ENCODE measurements around the gene BNIP3. TPM values are rescaled to one million over a fixed set of nuclear protein-coding genes. Genes with fewer than 3 reads are reported as not detected.

BNIP3 gene
- total RNA-seq, 2 donors from 2014 or later, result 33.6 to 81.5 TPM

DNA sequence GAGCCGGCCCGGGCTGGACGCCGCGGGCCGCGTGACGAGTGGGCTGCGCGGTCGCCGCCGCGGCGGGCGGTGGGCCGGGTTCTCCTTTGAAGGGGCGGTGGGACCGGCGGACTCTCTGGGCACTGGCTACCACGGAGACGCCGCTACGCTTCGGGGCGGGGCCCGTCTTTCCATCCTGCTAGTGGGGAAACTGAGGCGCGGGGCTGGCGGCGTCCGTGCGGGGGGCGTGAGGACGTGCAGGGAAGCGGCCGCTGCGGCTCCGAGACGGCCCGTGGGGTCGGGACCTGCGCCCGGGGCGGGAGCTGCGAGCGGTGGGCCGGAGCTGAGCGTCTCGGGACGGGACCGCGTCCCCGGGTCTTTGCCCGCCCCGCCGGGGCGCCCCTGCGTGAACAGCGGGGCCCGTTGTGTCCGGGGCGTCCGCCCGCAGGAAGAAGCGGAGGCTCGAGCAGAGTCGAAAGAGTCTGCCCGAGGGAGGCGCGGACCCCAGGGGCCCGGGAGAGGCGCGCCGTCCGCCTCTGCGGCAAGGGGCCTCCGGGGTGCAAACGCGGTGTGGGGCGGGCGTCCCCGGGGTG is 548 bp upstream of the BNIP3 start:
- H3K27me3 ChIP-seq (replicated peaks; ENCODE audit: insufficient read depth), result no peaks in the 10 kb centered on the region
- ATAC-seq (ENCODE audit: insufficient number of reproducible peaks, low FRiP score, low read depth) (no peak), DNase-seq (ENCODE audit: low spot score) (no peak)
- TF ChIP-seq, protein P1, sequence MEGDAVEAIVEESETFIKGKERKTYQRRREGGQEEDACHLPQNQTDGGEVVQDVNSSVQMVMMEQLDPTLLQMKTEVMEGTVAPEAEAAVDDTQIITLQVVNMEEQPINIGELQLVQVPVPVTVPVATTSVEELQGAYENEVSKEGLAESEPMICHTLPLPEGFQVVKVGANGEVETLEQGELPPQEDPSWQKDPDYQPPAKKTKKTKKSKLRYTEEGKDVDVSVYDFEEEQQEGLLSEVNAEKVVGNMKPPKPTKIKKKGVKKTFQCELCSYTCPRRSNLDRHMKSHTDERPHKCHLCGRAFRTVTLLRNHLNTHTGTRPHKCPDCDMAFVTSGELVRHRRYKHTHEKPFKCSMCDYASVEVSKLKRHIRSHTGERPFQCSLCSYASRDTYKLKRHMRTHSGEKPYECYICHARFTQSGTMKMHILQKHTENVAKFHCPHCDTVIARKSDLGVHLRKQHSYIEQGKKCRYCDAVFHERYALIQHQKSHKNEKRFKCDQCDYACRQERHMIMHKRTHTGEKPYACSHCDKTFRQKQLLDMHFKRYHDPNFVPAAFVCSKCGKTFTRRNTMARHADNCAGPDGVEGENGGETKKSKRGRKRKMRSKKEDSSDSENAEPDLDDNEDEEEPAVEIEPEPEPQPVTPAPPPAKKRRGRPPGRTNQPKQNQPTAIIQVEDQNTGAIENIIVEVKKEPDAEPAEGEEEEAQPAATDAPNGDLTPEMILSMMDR (IDR thresholded peaks at IDR 0.05), result no peak
- H3K36me3 ChIP-seq, result no peaks in the 10 kb centered on the region
- H3K4me3 ChIP-seq, result peak overlapping the region; percentile 96
- H3K9me3 ChIP-seq, result no peaks in the 10 kb centered on the region
- no peak overlapping the region for H3K27ac ChIP-seq
- peaks cover 9 to 29% of the 10 kb centered on the region in 2 donors for H3K4me1 ChIP-seq (ENCODE audit: control insufficient read depth in 1 of 2, low read depth in 2 of 2)

DNA sequence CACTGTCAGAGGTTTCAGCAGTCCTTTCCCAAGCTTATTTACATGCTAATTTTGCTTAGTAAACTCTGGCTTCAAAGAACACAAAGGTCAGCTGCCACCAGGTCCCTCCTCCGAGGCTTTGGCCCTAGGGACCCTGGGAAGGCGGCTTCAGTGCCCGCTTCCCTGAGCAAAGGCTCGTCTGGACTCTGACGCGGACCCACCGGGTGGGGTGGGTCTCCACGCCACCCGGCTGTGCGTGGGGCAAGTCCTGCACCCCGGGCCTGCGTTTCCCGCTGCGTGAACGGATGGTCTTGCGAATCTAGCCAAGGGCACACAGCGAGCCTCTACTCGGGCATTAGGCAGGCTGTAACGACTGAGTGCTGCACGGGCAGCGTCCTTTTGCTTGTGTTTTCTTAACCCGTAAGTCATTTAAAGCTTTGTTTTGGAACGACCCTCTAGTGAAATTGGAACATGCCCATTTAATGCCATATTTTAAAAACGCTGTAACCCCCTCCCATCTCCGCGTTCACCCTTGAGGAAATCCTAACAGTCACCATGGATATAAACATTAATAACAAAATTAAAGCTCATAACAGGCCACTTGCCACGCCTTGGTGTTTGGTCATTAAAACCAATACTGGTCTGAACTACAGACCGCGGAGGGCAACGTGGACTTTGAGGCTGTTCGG is 828 bp downstream of the BNIP3 start:
- TF ChIP-seq, protein P1 (IDR thresholded peaks at IDR 0.05), result no peak
- Histone ChIP-seq H3K4me1 (ENCODE audit: control insufficient read depth in 1 of 2, low read depth in 2 of 2) (peaks cover 9 to 29% of the 10 kb centered on the region in 2 donors), H3K36me3 (no peaks in the 10 kb centered on the region), H3K9me3 (no peaks in the 10 kb centered on the region), H3K27me3 (replicated peaks; ENCODE audit: insufficient read depth) (no peaks in the 10 kb centered on the region), H3K4me3 (peak overlapping the region; percentile 96), H3K27ac (peak overlapping the region in 1 of 2 donors; percentile 19)
- no peak for DNase-seq (ENCODE audit: low spot score)
- ATAC-seq (ENCODE audit: insufficient number of reproducible peaks, low FRiP score, low read depth), result no peak

DNA sequence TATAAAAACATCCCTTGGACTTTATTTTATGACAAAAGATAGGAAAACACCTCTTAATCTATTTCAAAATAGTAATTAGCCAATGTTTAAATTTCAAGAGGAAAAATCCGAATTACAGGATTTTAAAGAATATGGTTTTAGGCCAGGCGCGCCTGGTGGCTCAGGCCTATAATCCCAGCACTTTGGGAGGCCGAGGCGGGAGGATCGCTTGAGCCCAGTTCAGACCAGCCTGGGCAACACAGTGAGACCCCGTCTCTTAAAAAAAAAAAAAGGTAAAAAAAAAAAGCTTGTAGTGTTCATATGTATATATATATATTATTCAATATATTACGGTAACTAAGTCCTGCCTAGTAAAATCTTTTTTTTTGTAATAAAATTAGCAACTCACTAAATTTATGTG is 1.4 kb downstream of the BNIP3 start:
- no peaks in the 10 kb centered on the region for H3K36me3 ChIP-seq
- H3K27ac ChIP-seq, result no peak overlapping the region
- H3K4me3 ChIP-seq, result peak overlapping the region; percentile 96
- ATAC-seq (ENCODE audit: insufficient number of reproducible peaks, low FRiP score, low read depth), result no peak
- no peak for DNase-seq (ENCODE audit: low spot score)
- peaks cover 9 to 29% of the 10 kb centered on the region in 2 donors for H3K4me1 ChIP-seq (ENCODE audit: control insufficient read depth in 1 of 2, low read depth in 2 of 2)
- H3K9me3 ChIP-seq, result no peaks in the 10 kb centered on the region
- TF ChIP-seq, protein P1 (IDR thresholded peaks at IDR 0.05), result no peak
- no peaks in the 10 kb centered on the region for H3K27me3 ChIP-seq (replicated peaks; ENCODE audit: insufficient read depth)

DNA sequence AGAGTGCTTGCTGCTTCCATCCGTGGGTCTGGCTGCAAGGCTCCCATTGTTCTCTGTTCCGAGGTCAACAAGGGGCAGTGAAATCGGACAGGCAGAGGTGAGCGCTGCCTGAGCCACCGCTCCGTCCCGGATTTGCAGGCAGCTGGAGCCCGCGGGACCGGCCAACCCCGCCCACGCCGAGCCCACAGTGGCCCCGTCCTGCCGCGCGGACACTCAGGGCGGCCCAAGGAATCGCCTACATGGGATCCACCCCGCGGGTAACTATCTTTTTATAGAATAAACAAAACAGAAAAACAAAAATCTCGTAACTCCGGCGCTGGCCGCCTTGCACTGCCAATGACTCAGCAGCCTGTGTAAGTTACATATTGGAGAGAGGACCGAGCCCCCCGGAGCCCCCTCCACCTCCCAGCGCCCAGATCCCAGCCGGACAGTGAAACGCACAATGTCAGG is 1.9 kb downstream of the BNIP3 start:
- Histone ChIP-seq H3K4me3 (peak overlapping the region; percentile 96), H3K27ac (no peak overlapping the region), H3K27me3 (replicated peaks; ENCODE audit: insufficient read depth) (no peaks in the 10 kb centered on the region), H3K9me3 (no peaks in the 10 kb centered on the region), H3K36me3 (no peaks in the 10 kb centered on the region), H3K4me1 (ENCODE audit: control insufficient read depth in 1 of 2, low read depth in 2 of 2) (peaks cover 9 to 29% of the 10 kb centered on the region in 2 donors)
- ATAC-seq (ENCODE audit: insufficient number of reproducible peaks, low FRiP score, low read depth) (no peak), DNase-seq (ENCODE audit: low spot score) (no peak)
- TF ChIP-seq, protein P1 (IDR thresholded peaks at IDR 0.05), result no peak

DNA sequence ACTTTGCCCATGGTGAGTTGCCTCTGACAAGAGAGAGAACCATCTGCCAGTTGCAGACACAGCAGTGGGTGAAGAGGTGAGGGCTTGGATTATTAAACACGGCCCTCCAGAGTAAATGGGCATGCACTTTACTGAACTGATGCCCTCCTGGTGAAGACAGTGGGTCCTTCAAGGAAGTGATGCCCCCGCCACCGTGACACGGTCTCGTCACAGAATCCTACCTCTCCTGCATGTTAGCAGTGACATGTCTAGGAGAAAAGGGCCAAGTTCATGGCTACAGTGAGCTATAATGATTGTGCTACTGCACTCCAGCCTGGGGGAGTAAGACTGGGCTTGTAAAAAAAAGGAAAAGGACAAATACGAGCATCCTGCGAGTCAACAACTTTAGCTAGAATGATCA is 2.4 kb downstream of the BNIP3 start:
- H3K36me3 ChIP-seq, result no peaks in the 10 kb centered on the region
- DNase-seq (ENCODE audit: low spot score) (no peak), ATAC-seq (ENCODE audit: insufficient number of reproducible peaks, low FRiP score, low read depth) (no peak)
- no peaks in the 10 kb centered on the region for H3K27me3 ChIP-seq (replicated peaks; ENCODE audit: insufficient read depth)
- TF ChIP-seq, protein P1 (IDR thresholded peaks at IDR 0.05), result no peak
- peak overlapping the region; percentile 96 for H3K4me3 ChIP-seq
- no peaks in the 10 kb centered on the region for H3K9me3 ChIP-seq
- no peak overlapping the region for H3K27ac ChIP-seq
- peaks cover 9 to 29% of the 10 kb centered on the region in 2 donors for H3K4me1 ChIP-seq (ENCODE audit: control insufficient read depth in 1 of 2, low read depth in 2 of 2)
